WTC11 (cell line): Measurements from ENCODE around the gene HSD11B1L. TPM values are rescaled to one million over a fixed set of nuclear protein-coding genes. Genes with fewer than 3 reads are reported as not detected.

Experiments
- ATAC-seq: fragments of 200-7000 bp; cut with Tn5 transposase; 2 replicates; pipeline ENCODE4 v1.10.0; 2021; ENCODE audit warnings: mild to moderate bottlenecking, moderate library complexity
- CTCF ChIA-PET: fragments of 300-600 bp; sonication (Branson Sonifier 250); formaldehyde crosslinking; loops from one replicate; lab custom pipeline; 2021; ENCODE audit warnings: antibody characterized with exemption; lab: Charles Lee
- POLR2A ChIA-PET: fragments of 350-600 bp; sonication (Branson Sonifier 250); formaldehyde crosslinking; loops from one replicate; lab custom pipeline; 2021; ENCODE audit warnings: antibody characterized with exemption; lab: Charles Lee
- DNase-seq: peaks from one replicate; pipeline ENCODE4 v3.0.0; 2021; ENCODE audit warnings: low spot score
- H3K27ac Mint-ChIP-seq: 2 replicates; pipeline ENCODE4 v1.8.0; 2021; ENCODE audit warnings: mixed read lengths
- H3K27me3 Mint-ChIP-seq: 2 replicates; pipeline ENCODE4 v1.8.0; 2021; ENCODE audit warnings: low read depth, mild to moderate bottlenecking, moderate library complexity, mixed read lengths
- H3K36me3 Mint-ChIP-seq: 2 replicates; pipeline ENCODE4 v1.8.0; 2021; ENCODE audit warnings: mixed read lengths
- H3K4me1 Mint-ChIP-seq: 2 replicates; pipeline ENCODE4 v1.8.0; 2022; ENCODE audit warnings: mixed read lengths
- H3K4me3 Mint-ChIP-seq: 2 replicates; pipeline ENCODE4 v1.8.0; 2021; ENCODE audit warnings: mild to moderate bottlenecking, moderate library complexity, mixed read lengths
- H3K9me3 Mint-ChIP-seq: 2 replicates; pipeline ENCODE4 v1.8.0; 2021; ENCODE audit warnings: mixed read lengths
- ATF1 ChIP-seq: sonication (generic); formaldehyde crosslinking; IDR thresholded peaks from 2 replicates; pipeline ENCODE4 v1.8.1; 2023; ENCODE audit warnings: mild to moderate bottlenecking, moderate library complexity, missing genetic modification reagents
- ESRRA ChIP-seq: sonication (generic); formaldehyde crosslinking; IDR thresholded peaks from 2 replicates; pipeline ENCODE4 v1.8.1; 2022; ENCODE audit warnings: mild to moderate bottlenecking, missing genetic modification reagents, borderline replicate concordance
- ETV6 ChIP-seq: sonication (generic); formaldehyde crosslinking; IDR thresholded peaks from 2 replicates; pipeline ENCODE4 v1.8.1; 2022; ENCODE audit warnings: mild to moderate bottlenecking, missing genetic modification reagents
- NR3C1 ChIP-seq: sonication (generic); formaldehyde crosslinking; conservative IDR thresholded peaks from 2 replicates; pipeline ENCODE4 v1.8.1; 2023; ENCODE audit warnings: low read depth, mild to moderate bottlenecking, missing genetic modification reagents
- RORB ChIP-seq: fragments of 250-450 bp; sonication (Bioruptor Pico); IDR thresholded peaks from 2 replicates; pipeline ENCODE4 v1.9.0; 2021; ENCODE audit warnings: mild to moderate bottlenecking
- SOX15 ChIP-seq: fragments of 250-450 bp; sonication (Bioruptor Pico); IDR thresholded peaks from 2 replicates; pipeline ENCODE4 v1.9.0; 2021; ENCODE audit warnings: mild to moderate bottlenecking
- STAT6 ChIP-seq: sonication (generic); formaldehyde crosslinking; conservative IDR thresholded peaks from 2 replicates; pipeline ENCODE4 v1.8.1; 2023; ENCODE audit warnings: mild to moderate bottlenecking, low read depth, missing genetic modification reagents, moderate library complexity
- TEAD4 ChIP-seq: sonication (generic); formaldehyde crosslinking; IDR thresholded peaks from 2 replicates; pipeline ENCODE4 v1.8.0; 2022; ENCODE audit warnings: mild to moderate bottlenecking, missing genetic modification reagents
- TP53 ChIP-seq: sonication (generic); formaldehyde crosslinking; IDR thresholded peaks from 2 replicates; pipeline ENCODE4 v1.8.1; 2023; ENCODE audit warnings: mild to moderate bottlenecking, missing genetic modification reagents
- USF1 ChIP-seq: sonication (generic); formaldehyde crosslinking; IDR thresholded peaks from 2 replicates; pipeline ENCODE4 v1.8.0; 2022; ENCODE audit warnings: mild to moderate bottlenecking, missing genetic modification reagents
- ZBTB21 ChIP-seq: sonication (generic); formaldehyde crosslinking; IDR thresholded peaks from 2 replicates; pipeline ENCODE4 v1.8.1; 2023; ENCODE audit warnings: mild to moderate bottlenecking, missing genetic modification reagents, borderline replicate concordance
- ZNF121 ChIP-seq: sonication (generic); formaldehyde crosslinking; IDR thresholded peaks from 2 replicates; pipeline ENCODE4 v1.8.0; 2023; ENCODE audit warnings: missing genetic modification reagents
- ZNF219 ChIP-seq: sonication (generic); formaldehyde crosslinking; IDR thresholded peaks from 2 replicates; pipeline ENCODE4 v1.8.0; 2023; ENCODE audit warnings: missing genetic modification reagents, mild to moderate bottlenecking, borderline replicate concordance
- ZNF263 ChIP-seq: sonication (generic); formaldehyde crosslinking; IDR thresholded peaks from 2 replicates; pipeline ENCODE4 v1.8.1; 2022; ENCODE audit warnings: low read depth, mild to moderate bottlenecking, moderate library complexity, missing genetic modification reagents
- ZNF317 ChIP-seq: sonication (generic); formaldehyde crosslinking; IDR thresholded peaks from 2 replicates; pipeline ENCODE4 v1.8.1; 2023; ENCODE audit warnings: low read depth, mild to moderate bottlenecking, moderate library complexity, missing genetic modification reagents, borderline replicate concordance
- total RNA-seq: library from RNA; stranded (reverse); gene quantifications from 3 replicates; pipeline ENCODE4 v1.2.3, GENCODE V29; 2021
- TF ChIP-seq, protein P1 (sequence below): sonication (generic); formaldehyde crosslinking; IDR thresholded peaks from 2 replicates; pipeline ENCODE4 v1.8.1; 2022; ENCODE audit warnings: low read depth, mild to moderate bottlenecking, moderate library complexity, missing genetic modification reagents, borderline replicate concordance
- TF ChIP-seq, protein P2 (sequence below): fragments of 250-450 bp; sonication (Bioruptor Pico); IDR thresholded peaks from 2 replicates; pipeline ENCODE4 v2.1.2; 2022; ENCODE audit warnings: mild to moderate bottlenecking, moderate library complexity
- TF ChIP-seq, protein P3 (sequence below): sonication (generic); formaldehyde crosslinking; IDR thresholded peaks from 2 replicates; pipeline ENCODE4 v1.8.1; 2023; ENCODE audit warnings: mild to moderate bottlenecking, missing genetic modification reagents
- TF ChIP-seq, protein P4 (sequence below): sonication (generic); formaldehyde crosslinking; IDR thresholded peaks from 2 replicates; pipeline ENCODE4 v1.8.1; 2023; ENCODE audit warnings: mild to moderate bottlenecking, missing genetic modification reagents
- TF ChIP-seq, protein P5 (sequence below): sonication (generic); formaldehyde crosslinking; IDR thresholded peaks from 2 replicates; pipeline ENCODE4 v1.8.1; 2022; ENCODE audit warnings: mild to moderate bottlenecking, missing genetic modification reagents, moderate library complexity, borderline replicate concordance

The HSD11B1L gene
- total RNA-seq, 1 experiment from 2014 or later = 11.8 TPM

DNA sequence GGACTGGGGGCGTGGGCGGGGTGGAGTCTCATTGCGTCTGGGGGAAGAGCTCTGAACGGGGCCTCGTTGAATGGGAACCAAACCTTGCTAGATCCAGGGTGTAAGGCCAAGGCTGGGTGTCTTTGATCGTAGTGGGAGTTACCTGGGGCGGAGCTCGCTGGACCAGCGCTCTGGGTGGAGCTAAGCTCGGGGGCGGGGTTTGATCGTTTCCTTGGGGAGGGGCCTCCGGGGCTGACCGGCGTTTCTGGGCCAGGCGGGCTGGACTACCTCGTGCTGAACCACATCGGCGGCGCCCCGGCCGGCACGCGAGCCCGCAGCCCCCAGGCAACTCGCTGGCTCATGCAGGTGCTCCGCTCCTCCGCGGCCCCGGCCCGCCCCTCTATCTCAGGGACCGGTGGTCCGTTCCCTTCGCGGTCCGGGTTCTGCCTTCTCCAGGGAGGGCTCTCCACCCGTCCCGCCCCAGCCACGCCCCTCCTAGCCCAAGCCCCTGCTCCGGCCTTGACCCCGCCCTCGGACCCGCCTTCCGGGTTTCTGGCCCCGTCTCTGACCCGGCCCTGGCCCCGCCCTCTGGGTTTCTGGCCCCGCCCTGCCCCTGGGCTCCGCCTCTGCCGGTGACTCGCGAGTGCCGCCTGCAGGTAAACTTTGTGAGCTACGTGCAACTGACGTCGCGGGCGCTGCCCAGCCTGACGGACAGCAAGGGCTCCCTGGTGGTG, 6.0 kb downstream of the HSD11B1L start (continued):
- no peak for TF ChIP-seq ZBTB21 (CRISPR knock-in tag)
- no peak for TF ChIP-seq TP53 (CRISPR knock-in tag)
- TF ChIP-seq, protein P1, sequence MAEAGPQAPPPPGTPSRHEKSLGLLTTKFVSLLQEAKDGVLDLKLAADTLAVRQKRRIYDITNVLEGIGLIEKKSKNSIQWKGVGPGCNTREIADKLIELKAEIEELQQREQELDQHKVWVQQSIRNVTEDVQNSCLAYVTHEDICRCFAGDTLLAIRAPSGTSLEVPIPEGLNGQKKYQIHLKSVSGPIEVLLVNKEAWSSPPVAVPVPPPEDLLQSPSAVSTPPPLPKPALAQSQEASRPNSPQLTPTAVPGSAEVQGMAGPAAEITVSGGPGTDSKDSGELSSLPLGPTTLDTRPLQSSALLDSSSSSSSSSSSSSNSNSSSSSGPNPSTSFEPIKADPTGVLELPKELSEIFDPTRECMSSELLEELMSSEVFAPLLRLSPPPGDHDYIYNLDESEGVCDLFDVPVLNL (CRISPR knock-in tag) = no peak
- TF ChIP-seq, protein P2, sequence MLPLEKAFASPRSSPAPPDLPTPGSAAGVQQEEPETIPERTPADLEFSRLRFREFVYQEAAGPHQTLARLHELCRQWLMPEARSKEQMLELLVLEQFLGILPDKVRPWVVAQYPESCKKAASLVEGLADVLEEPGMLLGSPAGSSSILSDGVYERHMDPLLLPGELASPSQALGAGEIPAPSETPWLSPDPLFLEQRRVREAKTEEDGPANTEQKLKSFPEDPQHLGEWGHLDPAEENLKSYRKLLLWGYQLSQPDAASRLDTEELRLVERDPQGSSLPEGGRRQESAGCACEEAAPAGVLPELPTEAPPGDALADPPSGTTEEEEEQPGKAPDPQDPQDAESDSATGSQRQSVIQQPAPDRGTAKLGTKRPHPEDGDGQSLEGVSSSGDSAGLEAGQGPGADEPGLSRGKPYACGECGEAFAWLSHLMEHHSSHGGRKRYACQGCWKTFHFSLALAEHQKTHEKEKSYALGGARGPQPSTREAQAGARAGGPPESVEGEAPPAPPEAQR (CRISPR knock-in tag) = no peak
- TF ChIP-seq TEAD4 (CRISPR knock-in tag) = no peak
- TF ChIP-seq NR3C1 (CRISPR knock-in tag) = no peak
- TF ChIP-seq ESRRA (CRISPR knock-in tag) = no peak
- TF ChIP-seq ZNF317 (CRISPR knock-in tag) = no peak
- TF ChIP-seq SOX15 (CRISPR knock-in tag) = no peak
- no peak for TF ChIP-seq ZNF121
- TF ChIP-seq, protein P3, sequence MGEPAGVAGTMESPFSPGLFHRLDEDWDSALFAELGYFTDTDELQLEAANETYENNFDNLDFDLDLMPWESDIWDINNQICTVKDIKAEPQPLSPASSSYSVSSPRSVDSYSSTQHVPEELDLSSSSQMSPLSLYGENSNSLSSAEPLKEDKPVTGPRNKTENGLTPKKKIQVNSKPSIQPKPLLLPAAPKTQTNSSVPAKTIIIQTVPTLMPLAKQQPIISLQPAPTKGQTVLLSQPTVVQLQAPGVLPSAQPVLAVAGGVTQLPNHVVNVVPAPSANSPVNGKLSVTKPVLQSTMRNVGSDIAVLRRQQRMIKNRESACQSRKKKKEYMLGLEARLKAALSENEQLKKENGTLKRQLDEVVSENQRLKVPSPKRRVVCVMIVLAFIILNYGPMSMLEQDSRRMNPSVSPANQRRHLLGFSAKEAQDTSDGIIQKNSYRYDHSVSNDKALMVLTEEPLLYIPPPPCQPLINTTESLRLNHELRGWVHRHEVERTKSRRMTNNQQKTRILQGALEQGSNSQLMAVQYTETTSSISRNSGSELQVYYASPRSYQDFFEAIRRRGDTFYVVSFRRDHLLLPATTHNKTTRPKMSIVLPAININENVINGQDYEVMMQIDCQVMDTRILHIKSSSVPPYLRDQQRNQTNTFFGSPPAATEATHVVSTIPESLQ (CRISPR knock-in tag) = no peak
- no peak for TF ChIP-seq ZNF263 (CRISPR knock-in tag)
- TF ChIP-seq ATF1 (CRISPR knock-in tag) = no peak
- no peak for TF ChIP-seq RORB (CRISPR knock-in tag)
- TF ChIP-seq ZNF219 (CRISPR knock-in tag) = no peak

DNA sequence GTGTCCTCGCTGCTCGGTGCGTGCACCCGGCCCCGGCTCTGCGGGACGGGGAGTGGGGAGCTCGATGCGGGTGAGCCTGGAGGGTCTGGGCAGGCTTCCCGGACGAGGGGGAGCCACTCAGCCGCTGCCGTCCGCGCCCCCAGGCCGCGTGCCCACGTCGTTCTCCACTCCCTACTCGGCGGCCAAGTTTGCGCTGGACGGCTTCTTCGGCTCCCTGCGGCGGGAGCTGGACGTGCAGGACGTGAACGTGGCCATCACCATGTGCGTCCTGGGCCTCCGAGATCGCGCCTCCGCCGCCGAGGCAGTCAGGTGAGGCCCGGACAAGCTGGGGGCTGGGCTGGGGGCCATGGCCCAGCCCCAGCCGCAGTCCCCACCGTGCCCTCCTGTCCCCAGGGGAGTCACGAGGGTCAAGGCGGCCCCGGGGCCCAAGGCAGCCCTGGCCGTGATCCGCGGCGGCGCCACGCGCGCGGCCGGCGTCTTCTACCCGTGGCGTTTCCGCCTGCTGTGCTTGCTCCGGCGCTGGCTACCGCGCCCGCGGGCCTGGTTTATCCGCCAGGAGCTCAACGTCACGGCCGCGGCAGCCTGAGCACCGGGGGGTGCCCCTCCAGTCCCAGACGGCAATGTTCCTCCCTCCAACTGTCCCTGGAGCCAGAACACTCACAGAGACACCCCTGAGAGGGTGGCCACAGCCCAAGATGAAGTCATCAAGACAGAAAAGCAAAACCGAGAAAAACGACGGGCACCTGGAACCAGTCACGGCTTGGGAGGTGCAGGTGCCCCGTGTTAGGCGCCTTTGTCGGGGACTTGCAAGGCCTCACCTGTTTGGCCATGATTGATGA, 6.8 kb downstream of the HSD11B1L start:
- Mint-ChIP-seq H3K4me1 (peaks cover 14% of the 10 kb centered on the region), H3K36me3 (peaks cover 18% of the 10 kb centered on the region), H3K4me3 (peak overlapping the region; percentile 43; the same call in 1 of the 2 replicates), H3K27ac (no peak overlapping the region), H3K27me3 (peaks cover 8% of the 10 kb centered on the region; the same call in 1 of the 2 replicates), H3K9me3 (no peaks in the 10 kb centered on the region)
- POLR2A ChIA-PET = interaction anchor here (0.6 to 1.9 kb wide), 6 partner anchors 9 to 497 kb away, joined by 3 to 10 read pairs (median 6); partner anchors contain the start of genes CATSPERD, LONP1 and VMAC
- CTCF ChIA-PET = interaction anchor here (0.5 to 2.8 kb wide), 31 partner anchors 8 to 489 kb away, joined by 3 to 22 read pairs (median 5); partner anchors contain the start of genes CATSPERD, DUS3L, LONP1 and NDUFA11
- DNase-seq (no peak), ATAC-seq (no peak)
- TF ChIP-seq TP53 (CRISPR knock-in tag) (no peak), STAT6 (CRISPR knock-in tag) (no peak), ZNF219 (CRISPR knock-in tag) (no peak), USF1 (CRISPR knock-in tag) (no peak), ETV6 (CRISPR knock-in tag) (no peak)
- TF ChIP-seq, protein P4, sequence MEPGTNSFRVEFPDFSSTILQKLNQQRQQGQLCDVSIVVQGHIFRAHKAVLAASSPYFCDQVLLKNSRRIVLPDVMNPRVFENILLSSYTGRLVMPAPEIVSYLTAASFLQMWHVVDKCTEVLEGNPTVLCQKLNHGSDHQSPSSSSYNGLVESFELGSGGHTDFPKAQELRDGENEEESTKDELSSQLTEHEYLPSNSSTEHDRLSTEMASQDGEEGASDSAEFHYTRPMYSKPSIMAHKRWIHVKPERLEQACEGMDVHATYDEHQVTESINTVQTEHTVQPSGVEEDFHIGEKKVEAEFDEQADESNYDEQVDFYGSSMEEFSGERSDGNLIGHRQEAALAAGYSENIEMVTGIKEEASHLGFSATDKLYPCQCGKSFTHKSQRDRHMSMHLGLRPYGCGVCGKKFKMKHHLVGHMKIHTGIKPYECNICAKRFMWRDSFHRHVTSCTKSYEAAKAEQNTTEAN = no peak
- TF ChIP-seq, protein P5, sequence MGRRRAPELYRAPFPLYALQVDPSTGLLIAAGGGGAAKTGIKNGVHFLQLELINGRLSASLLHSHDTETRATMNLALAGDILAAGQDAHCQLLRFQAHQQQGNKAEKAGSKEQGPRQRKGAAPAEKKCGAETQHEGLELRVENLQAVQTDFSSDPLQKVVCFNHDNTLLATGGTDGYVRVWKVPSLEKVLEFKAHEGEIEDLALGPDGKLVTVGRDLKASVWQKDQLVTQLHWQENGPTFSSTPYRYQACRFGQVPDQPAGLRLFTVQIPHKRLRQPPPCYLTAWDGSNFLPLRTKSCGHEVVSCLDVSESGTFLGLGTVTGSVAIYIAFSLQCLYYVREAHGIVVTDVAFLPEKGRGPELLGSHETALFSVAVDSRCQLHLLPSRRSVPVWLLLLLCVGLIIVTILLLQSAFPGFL (CRISPR knock-in tag) = no peak
